Measurements from ENCODE around the gene CTBP2.

CTBP2 gene

DNA sequence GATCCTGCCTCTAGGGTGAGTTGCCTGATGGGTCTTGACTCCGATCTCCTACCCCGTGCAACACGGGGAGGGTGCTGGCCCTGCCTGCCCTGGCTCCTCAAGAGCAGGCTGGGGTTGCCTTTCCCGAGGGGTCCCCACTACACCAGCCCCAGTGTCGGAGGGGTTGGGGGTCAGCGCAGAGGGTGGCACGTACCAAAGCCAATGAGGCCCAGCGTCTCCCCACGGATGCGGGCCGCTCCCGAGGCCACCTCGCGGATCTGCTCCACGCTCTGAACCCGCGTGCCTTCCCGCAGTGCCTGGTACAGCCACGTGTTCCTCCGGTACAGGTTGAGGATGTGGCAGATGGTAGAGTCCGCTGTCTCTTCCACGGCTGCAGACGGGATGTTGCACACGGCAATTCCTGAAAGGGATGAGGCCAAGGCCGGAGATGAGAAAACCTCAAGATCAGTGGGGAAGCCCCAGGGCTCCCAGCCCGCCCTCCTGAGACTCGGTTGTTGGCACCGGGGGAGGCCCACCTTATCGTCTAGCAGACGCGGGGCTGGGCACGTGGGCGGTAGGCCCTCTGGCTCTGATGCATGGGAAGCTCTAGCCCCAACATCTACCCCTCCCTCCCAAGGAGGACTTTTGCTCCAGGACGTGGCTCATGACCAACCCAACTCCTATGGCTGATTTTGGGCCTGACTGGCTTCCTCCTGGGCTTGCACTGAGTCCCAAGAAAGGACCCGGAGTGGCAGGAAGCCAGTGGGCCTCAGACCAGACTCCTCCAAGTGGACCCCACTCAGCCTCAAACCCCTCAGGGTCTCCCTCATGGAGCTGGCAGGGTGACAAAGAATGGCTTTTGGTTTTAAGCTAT, 162.4 kb downstream of the CTBP2 start:
- DNase-seq (ENCODE audit: low read depth) = no peak
- no peak overlapping the region for H3K4me3 ChIP-seq (ENCODE audit: low read depth, low read length)
- TF ChIP-seq, protein P1, sequence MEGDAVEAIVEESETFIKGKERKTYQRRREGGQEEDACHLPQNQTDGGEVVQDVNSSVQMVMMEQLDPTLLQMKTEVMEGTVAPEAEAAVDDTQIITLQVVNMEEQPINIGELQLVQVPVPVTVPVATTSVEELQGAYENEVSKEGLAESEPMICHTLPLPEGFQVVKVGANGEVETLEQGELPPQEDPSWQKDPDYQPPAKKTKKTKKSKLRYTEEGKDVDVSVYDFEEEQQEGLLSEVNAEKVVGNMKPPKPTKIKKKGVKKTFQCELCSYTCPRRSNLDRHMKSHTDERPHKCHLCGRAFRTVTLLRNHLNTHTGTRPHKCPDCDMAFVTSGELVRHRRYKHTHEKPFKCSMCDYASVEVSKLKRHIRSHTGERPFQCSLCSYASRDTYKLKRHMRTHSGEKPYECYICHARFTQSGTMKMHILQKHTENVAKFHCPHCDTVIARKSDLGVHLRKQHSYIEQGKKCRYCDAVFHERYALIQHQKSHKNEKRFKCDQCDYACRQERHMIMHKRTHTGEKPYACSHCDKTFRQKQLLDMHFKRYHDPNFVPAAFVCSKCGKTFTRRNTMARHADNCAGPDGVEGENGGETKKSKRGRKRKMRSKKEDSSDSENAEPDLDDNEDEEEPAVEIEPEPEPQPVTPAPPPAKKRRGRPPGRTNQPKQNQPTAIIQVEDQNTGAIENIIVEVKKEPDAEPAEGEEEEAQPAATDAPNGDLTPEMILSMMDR (IDR thresholded peaks at IDR 0.05; ENCODE audit: low read depth, low read length, missing control alignments) = no peak

DNA sequence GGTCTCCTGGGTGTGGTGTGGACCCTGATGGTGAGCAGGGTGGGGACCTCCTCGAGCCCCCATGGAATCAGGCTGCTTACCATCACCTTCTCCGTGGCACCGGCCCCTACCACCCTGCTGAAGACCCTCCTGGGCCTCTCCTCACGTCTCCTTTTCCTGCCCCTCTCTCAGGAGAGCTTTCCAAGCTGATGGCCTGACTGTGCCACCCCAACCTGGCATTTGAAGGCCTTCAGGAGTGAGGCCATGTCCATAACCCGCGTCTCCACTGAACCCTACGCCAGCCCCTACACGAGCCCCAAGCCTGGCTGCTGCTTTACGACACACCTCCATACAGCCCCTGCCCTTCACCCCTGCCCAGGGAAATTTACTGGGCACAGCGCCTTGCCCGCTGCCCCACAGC, 163.1 kb downstream of the CTBP2 start:
- TF ChIP-seq, protein P1 (IDR thresholded peaks at IDR 0.05; ENCODE audit: low read depth, low read length, missing control alignments) = no peak
- DNase-seq (ENCODE audit: low read depth) = no peak
- no peak overlapping the region for H3K4me3 ChIP-seq (ENCODE audit: low read depth, low read length)

DNA sequence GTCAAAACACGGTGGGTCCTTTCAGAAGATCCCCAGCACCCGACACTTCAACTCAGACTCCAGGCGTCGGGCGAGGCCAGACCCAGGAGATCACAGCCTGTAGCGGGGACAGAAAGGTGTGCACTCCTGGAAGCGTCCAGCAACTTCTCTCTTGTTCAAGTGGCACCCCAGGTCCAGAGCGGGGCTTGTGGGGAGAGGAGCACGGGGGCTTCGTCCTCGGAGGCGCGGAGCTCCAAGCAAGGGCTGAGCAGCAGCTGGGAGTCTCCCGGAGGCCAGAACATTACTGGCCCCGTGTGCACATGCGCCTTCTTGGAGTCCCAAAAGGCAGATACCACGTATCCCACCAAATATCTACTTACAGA, 163.5 kb downstream of the CTBP2 start:
- TF ChIP-seq, protein P1 (IDR thresholded peaks at IDR 0.05; ENCODE audit: low read depth, low read length, missing control alignments) = no peak
- DNase-seq (ENCODE audit: low read depth) = no peak
- no peak overlapping the region for H3K4me3 ChIP-seq (ENCODE audit: low read depth, low read length)

DNA sequence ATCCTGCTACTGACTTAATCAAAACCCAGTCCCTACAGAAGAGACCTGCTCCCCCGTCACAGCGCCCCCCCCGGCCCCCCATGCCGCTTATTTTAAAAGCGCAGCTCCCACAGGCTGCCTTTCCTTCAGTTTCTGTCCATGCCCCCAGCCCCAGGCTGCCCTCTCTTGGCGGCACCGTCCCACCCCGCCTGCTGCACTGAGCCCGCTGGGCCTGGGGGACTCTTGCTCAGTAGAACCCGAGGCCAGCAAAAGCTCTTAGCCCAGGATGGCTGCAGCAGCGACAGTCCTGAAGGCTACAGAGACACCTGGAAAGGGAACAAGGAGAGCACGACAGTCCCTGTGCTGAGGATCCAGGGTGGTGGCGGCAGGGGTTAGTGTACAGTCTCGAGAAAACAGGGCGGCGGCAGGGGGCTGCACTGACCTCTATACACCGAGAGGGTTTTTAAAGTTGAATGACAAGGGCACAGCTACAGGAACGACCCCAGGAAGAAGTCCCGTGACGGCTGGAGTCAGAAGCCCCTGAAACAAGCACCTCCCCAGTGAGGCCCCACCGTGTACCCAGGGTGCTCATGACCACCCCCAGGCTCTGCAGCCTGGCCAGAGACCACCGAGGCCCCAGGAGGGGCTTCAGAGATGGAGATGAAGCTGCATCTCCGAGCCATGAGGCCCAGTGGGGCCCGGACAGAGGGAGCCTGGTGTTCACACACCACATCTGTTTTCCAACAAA, 164.1 kb downstream of the CTBP2 start:
- TF ChIP-seq, protein P1 (IDR thresholded peaks at IDR 0.05; ENCODE audit: low read depth, low read length, missing control alignments) = no peak
- no peak for DNase-seq (ENCODE audit: low read depth)
- H3K4me3 ChIP-seq (ENCODE audit: low read depth, low read length) = no peak overlapping the region

DNA sequence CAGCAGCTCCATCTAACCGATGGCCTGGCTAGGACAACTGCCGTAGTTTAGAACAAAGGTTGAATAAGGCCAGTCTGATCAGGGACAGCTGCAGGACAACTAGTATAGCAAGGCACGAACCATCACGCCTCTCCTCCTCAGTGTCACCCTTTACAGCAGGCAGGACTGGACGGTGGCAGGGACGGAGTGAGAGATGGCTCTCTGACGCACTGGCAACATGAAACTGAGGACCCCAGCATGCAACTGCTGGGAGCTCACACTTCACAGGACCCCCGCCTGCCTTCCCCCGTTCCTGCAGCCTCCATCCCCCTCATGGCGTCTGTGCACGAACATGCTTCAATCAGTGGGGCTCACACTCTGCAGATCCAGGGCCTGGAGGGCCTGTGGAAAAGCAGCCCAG, 164.8 kb downstream of the CTBP2 start:
- no peak for DNase-seq (ENCODE audit: low read depth)
- no peak overlapping the region for H3K4me3 ChIP-seq (ENCODE audit: low read depth, low read length)
- TF ChIP-seq, protein P1 (IDR thresholded peaks at IDR 0.05; ENCODE audit: low read depth, low read length, missing control alignments) = no peak

DNA sequence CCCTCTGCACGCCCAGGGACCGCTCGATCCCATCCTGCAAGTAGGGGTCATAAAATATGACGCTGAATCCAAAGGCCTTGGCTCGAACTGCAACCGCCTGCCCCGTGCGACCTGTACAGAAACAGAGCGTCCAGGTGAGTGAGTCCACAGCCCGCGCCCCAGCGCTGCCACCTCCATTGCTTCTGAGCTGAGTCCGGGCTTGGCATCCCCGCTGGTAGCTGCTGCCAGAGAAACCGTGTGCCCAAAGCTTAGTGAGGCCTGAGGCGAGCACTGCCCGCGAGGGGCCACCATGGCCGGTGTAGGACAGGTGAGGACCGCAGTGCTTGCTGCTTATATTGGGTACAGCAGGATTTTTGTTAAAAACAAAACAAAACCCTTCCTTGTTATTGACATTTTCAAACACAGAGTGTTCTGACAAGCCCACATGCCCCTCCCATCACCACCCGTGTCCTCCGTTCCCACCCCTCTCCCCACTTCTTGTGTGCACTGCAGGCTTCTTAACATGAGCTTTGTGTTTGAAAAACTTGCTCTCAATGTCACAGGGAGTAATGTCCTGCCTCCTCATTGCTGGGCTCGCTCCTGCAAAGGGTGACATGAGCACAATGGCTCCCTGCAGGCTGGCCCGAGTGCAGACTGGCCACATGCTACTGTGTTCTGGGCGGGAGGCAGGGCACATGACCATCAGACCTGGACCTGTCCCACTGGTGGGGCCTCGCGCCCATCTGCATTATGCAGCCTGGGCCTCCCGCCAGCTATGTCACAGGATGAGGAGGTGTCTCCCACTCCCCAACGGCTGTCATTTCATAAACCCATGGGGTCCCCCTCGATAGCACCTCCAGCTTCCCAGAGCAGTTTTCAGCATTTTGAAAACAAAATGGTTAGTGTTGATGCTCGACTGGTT, 165.5 kb downstream of the CTBP2 start:
- H3K4me3 ChIP-seq (ENCODE audit: low read depth, low read length) = no peak overlapping the region
- no peak for DNase-seq (ENCODE audit: low read depth)
- TF ChIP-seq, protein P1 (IDR thresholded peaks at IDR 0.05; ENCODE audit: low read depth, low read length, missing control alignments) = no peak

All from GM12864 (cell line).